ENCODE data around the gene PTPRR.
"Not testable (repeated sequence)": the region's sequence is repeated elsewhere in the genome, so short reads cannot be mapped to it uniquely, and the experiment has no call there.

Gene PTPRR

DNA sequence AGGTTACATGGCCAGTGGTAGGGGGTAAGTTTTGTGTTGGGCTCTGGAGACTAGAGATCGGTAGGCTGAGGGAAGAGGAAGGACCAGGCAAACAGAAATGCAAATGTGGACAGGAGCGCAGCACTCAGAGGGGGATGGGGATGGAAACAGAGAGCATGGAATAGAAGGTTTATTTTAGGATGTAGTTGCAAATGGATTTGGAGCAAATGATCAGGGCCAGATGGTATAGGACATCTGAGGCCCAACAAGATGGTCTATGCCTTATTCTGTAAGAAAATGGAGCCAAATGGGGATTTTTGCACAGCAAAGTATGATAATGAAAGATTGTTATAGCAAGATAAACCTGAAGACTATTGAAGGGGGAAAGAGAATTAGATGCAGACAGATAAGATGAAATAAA is 180.8 kb downstream of the PTPRR start:
- DNase-seq = no peak

DNA sequence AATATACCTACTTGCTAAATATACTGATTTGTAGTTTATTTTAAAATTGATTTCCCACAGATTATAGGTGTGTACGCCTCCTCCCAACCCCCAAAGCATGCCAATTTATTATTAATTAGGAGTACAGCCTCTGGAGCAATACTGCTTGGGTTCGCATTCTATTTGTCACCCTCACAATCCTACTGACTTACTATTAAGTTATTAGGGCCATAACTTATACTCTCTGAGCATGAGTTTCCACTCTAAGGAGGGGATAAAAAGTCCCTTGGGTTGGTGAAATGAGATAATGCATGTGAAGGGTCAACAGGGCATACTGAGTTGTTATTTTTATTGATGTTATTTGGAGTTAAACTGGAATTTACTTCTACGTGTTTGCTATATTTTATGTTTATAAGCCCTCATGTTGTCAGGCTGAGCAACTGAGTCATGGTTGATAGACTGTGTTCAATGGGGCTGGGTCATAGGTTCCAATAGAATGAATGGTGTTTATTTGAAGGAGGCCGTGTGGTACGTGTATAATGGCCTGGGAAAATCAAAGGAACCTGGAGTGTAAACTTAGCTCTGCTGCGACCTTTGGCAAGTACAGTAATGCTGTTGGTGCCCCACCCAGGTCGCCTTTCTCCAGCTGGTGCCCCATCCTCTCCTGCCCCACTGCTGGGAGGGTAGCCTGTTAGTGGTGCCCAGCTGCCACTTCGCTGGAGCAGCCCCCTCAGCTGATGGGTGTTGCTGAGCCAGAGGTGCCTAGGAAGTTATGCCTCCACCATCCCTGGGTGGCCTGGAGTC is 184.0 kb downstream of the PTPRR start:
- DNase-seq = no peak

DNA sequence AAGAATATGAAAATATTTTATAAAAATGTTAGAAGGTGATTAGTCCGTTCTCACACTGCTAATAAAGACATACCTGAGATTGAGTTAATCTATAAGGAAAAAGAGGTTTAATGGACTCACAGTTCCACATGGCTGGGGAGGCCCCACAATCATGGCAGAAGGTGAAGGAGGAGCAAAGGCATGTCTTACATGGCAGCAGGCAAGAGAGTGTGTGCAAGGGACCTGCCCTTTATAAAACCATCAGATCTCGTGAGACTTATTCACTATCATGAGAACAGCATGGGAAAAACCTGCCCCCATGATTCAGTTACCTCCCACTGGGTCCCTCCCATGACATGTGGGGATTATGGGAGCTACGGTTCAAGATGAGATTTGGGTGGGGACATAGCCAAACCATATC is 185.3 kb downstream of the PTPRR start:
- DNase-seq = not testable (repeated sequence)

DNA sequence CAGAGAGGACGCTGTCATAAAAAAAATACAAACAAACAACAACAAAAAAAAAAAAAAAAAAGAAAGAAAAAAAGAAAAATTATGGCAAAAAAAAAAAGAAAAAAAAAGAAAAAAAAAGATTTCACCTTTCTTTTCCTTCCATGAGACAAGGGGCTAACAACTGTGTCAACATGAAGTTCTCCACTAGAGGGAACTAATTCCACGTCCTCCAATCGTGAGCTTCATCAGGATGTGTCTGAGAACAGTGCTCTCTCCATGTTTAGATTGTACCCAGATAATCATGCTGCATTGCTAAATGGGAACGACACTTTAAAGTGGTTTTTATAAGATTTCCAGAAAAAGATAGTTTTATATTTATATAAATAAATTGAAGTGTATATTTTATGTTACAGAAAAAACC is 187.2 kb downstream of the PTPRR start:
- DNase-seq = peak; percentile 80

DNA sequence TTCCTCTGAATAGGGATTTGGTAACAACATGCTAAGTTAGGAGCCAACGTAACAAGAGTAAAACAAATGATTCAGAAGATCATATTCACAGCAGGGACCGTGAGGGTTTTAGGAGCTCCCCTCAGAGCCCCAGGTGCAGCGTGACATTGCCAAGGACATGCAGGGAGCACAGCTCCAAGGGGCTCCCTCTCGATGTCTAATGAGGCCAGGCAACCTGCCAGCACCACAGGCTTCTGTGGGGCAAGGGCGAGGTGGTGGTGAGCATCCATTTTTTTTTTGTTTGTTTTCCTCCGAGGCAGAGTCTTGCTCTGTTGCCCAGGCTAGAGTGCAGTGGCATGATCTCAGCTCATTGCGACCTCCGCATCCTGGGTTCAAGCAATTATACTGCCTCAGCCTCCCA is 188.3 kb downstream of the PTPRR start:
- no peak for DNase-seq

DNA sequence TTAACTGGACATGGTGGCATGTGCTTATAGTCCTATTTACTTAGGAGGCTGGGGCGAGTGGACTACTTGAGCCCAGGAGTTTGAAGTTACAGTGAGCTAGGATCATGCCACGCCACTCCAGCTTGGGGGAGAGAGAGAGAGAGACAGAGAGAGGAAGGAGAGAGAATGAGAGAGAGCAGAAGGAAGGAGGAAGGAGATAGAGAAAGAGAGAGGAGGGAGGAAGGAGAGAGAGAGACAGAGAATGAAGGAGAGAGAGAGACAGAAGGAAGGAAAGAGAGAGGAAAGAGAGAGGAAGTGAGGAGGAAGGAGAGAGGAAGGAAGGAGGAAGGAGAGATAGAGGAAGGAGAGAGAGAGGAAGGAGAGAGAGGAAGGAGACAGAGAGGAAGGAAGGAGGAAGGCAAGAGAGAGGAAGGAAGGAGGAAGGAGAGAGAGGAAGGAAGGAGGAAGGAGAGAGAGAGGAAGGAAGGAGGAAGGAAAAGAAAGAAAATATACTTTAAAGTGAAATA is 189.8 kb downstream of the PTPRR start:
- DNase-seq = no peak

DNA sequence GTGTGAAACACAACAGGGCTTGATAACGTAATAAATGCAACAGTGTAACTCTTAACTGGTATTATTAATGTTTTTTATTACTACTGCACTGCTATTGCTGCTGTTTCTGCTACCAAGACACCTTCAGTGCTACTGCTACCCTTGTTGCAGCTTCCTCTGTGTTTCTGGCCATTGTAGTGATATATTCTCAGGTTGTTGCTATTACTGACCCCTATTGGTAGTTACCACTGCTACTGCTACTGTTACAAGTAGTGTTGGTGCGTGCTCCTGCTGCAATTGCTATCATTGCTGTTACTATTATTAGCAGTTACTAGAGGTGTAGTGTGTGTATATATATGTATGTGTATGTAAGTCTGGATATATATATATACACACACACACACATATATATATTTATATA is 196.1 kb downstream of the PTPRR start:
- no peak for DNase-seq

DNA sequence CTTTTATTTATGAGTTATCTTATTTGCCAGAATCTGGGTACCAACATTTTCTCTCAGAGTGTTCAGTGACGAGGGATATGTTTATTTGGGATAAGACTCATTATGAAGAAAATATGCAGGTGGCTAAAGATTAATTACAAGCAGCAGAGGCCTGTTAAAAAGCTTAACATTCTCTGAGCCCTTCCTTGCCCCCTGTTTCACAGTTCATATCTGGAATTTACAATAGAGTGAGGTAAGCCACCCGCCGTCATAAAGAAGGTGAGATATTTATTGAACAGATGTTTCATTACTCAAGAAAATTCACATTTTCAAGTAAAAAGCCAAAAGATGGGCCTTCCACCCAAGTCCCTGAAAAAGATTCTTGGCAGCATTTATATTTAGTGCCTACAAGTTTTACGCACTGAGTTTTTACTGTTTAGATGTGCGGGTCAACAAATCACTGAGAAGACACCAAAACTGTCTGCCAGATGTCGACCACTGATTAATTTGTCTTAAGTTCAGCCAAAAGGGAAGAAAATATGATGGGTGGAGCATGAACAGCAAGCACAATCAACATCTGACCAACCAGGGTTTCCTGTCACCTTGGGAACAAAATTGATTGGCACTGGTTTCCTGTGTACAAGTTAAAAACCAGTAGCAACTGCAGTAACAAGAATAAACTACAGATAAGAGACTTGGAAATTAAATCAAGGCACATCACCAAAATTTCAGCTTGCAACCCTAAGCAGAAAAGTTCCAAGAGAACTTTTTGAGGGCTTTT is 197.8 kb downstream of the PTPRR start:
- no peak for DNase-seq

DNA sequence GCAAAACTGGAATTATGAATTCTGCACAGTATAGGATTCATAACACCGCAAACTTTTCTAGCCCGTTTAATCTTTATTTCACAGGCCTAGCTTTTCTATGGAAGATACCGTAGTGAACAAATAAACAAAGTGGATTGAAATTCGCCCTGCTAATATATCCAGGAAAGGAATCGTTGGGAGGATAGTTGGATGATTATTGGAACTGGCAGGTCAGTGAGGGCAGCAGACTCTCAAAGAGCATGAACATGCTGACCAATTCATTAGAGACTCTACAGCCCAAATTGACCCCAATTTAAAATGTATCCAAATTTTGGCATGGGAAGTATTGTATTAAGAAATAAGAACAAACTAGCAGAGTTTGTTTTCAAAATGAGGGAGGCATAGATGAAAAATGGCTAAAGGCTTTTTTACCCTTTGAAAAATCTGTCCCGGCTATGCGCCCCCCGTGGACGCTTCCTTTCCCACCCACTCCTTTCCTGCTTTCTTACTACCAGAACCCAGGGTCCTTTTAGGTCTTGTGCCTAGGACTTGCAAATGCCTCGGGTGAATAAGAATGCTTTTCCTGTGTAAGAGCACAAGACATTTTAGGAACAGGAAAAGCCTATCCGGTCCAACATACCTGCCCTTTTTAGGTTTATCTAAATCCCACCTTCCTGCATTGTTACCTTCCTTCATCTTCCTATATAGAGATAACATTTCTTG is 198.7 kb downstream of the PTPRR start:
- no peak for DNase-seq

DNA sequence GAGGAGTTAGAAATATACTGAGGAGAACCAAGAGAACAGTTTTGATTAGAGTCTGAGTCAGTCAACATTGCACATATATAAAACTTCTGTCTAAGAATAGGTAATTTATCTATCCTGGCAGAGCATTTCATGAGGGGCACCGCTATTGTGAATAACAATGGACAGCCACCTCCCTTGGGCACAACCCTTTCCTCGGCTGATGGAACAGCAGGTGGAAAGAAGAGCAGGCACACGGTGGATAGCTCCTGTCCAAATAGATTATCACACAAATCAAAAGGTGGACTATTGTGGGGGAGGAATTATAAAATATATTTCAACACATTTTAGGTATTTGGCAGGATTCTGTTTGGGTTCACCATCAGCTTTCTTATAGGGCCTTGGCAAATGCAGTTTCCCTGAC is 199.3 kb downstream of the PTPRR start:
- no peak for DNase-seq

DNA sequence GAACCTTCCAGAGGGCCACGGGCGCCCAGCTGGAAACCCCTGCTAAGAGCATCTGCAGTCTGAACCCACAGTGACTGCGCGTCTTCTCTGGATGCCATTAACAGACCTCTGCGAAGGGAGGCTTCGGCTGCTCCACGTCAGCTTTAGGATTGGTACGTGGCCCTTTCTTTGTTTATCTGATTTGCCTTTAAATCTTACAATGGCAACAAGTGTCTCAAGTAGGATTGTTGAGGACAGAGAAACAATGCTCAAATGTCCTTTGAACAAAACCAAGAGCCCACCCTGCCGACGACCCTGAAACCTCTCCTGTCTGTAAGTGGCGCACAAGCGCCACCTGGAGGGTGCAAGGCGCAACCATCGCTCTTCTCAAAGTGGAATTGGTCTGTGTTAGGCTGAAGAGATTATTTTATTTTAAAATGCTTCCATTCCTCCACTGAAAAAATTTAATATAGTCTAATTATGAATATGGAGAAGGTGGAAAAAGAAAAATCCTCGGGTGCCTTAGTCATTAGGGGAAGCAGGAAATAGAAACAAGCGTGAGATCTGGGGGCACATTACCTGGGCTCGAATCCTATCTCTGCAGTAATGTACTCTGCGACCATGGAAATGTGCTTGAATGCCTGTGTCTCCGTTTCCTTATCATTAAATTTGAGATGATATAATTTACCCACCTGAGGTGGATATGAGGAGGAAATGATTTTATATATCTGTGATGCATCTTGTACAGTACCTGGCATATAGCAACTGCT is 200.7 kb downstream of the PTPRR start:
- DNase-seq = peak; percentile 48

DNA sequence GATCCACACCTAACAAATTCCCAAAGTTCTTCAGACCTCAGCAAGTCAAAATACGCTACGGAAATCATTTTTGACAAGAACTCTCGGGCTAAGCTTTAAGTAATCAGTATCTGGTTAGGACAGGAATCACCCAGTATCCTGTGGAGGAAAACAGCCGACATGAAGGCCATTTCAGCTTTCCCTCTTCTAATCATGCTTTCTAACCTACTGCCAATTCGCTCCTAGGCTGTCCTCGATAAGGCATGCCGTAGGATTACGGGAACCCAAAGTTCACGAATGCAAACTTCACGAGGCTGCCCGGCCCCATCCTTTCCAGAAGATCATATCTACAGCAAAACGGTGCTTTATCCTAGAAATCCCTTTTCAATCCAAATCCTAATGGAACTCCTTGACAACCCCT is 201.5 kb downstream of the PTPRR start:
- DNase-seq = no peak

DNA sequence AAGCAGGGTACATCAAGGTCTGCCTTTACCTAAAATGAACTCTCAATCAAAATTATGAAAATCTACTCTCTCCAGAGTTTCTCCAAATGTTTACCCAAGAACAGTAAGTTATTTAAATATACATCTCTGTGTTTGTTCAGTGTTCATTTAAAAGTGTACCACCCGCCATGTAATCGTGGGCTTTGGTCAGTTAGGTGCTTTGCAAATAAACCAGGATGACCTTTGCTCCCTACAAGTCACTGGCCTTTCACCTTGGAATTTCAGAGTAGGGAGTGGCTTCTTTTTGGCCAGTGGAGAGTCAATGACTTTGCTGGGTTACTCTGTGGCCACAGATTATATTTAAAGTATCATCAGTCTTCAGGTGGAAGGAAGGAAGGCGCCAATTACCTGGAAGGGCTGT is 208.7 kb downstream of the PTPRR start:
- no peak for DNase-seq

DNA sequence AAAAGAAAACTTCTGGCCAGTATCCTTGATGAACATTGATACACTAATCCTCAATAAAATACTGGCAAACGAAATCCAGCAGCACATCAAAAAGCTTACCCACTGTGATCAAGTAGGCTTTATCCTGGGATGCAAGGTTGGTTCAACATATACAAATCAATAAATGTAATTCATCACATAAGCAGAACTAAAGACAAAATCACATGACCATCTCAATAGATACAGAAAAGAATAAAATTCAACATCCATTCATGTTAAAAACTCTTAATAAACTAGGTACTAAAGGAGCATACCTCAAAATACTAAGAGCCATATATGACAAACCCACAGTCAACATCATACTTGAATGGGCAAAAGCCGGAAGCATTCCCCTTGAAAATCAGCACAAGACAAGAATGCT is 211.5 kb downstream of the PTPRR start:
- no peak for DNase-seq

DNA sequence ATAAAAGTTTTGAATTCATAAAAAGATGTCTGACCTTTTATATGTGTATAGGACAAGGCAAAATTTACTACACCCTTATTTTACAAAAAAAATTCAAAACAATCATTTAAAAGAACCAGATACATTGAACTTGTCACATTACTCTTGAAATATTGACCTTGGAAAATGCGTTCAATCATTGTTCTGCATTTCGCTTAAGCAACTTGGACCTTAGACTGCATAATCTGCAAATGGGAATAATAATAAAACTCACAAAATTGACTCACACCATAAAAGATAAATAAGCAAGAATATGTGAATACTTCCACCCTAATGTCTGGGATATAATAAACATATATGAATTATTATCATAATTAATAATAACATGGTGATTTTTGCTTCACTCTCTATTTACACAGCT is 213.9 kb downstream of the PTPRR start:
- no peak for DNase-seq

DNA sequence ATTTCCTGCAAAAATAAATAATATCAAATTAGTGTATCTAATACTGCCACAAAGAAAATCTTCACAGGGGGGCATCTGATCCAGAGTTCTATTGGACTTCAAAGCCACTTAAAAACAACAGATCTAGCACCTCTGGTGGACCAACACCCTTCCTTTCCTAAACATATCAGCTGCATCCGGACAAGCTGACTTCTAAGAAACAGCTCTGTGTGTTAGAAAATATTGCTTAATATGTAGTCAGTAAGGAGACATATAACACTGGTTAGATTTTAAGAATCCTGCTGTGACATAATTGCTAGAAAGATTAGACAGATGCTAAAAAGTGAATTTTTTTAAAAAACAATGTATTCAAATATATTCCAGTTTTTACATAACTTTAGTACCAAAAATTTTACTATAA is 222.2 kb downstream of the PTPRR start:
- DNase-seq = no peak

DNA sequence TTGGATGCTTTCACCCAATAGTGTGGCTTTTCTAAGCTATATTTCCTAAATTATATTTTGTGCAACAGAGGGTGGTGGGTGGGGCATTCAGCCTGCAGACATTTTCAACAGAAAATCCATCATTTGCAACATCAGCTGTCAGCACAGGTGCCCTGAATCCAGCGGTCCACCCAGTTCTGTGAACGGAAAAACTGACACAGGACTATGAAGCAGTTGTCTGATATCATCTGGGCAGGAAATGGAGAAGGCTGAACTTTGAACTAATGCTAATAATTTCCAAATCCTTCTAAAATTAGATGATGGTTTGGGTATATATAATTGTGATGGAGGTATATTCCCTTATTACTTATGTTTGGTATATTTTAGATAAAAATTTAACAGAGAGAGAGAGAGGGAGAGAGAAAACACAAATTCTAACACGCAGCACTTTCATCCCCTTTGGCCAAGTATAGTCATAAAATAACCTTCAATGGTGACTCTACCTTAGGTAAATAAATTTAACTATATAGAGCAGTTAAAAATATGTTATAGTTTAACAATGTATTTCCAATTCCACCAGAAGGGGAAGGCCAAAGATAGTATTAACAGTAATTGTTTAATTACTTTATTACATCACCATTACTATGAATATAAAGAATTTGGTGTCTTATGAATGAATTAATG is 225.0 kb downstream of the PTPRR start:
- DNase-seq = no peak

DNA sequence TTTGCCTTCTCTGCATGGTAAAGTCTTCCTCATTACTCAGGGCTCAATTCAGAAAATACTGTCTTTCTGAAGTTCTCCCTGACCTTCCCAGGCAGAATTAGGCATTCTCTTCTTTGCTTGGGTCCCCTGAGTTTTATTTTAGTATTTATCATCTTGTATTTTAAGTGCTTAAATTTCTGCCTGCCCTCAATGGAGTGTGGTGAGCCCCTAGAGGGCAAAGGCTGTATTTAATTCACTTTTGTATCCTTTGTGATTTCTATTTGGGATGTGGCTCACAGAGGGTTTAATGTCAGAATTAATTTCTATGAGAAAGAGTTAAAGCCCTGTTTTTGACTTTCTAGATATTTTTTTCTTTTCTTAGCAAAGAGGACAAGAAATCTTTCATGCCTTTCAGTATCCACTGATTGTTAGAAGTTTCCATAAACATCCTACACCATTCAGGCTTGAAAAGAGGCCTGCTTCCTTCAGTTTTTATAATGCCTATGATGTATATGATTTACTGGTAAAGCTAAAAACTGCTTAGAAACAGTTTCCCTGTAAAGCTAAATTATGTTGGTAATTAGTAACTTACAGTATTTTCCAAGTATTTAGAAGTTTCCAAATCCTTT is 227.8 kb downstream of the PTPRR start:
- no peak for DNase-seq

DNA sequence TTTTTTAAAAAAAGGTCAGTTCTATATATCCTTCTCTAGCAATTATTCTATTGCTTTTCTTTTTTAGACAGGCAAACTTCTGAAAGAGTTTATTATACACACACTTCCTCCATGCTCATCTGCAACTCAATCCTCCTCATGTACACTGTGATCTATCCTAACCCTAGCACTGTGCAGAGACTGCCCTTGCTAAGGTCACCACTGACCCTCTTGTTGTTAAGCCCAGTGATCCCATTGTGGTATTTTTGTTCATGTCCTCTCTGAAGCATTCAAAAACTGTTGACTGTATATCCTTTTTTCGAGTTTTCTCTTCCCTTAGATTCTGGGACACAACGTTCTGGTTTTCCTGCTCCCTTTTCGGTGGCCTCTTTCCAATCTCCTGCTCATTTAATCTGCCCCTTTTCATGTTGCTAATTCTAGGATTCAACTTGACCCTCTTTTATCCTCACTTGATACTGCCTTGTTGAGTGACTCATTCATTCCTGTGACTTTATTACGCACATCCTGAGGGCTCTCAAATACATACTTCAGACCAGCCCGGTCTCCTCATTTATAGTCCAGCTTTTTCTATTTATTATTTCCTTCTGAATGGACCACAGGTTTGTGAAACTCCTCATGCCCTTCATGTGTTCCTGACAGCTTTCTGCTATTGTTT is 229.4 kb downstream of the PTPRR start:
- DNase-seq = no peak

DNA sequence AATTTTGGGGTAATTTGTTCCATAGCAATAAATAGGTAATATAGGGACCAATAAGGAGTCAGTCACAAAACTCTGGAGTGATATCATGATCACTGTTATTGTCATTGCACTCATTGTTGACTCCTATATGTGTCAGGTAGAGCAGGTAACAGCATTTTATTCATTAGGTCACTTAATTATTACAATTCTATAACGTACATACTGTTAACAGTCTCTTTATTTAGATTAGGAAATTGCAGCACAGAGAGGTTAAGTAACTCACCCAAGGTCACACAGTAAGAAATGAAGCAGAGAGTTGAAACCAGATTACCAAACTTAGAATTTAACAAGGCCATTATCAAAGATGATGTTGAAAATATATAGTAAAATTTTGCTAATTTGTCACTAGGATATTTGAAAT is 233.6 kb downstream of the PTPRR start:
- no peak for DNase-seq

DNA sequence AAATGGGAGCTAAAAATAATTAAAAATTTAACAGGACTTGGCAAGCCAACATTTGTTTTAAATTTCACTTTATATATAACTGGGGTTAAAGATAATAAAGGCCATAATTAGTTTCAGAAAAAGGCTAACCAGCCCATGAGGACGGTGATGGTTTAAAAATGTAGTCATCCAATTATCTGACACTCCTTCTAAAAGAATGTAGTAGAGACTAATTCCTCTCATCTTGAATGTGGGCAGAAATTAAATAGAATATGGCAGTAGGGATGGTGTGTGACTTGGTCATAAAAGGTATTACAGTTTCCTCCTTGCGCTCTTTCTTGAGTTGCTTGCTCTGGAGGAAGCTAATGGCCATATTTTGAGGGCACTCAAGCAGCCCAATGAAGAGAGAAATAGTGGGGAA is 234.2 kb downstream of the PTPRR start:
- DNase-seq = no peak

Measured in midbrain (tissue), 1 donor.